HG03060 (cell line): ENCODE measurements around the gene AFF2.

Experiments used
- ATAC-seq: cut with Tn5 transposase; IDR thresholded peaks from one replicate; pipeline ENCODE4 v1.9.1; 2021; ENCODE audit warnings: low read depth, moderate number of reproducible peaks; ENCODE audit not compliant: unreplicated experiment

Gene AFF2

GRCh38 chrX:148713981-148714380, 213.6 kb downstream of the AFF2 start:
- ATAC-seq = no peak

- ATAC-seq = no peak
Measured at GRCh38 chrX:148715361-148715760, 214.9 kb downstream of the AFF2 start.

GRCh38 chrX:148722966-148723365, 222.5 kb downstream of the AFF2 start:
- ATAC-seq = no peak

- no peak for ATAC-seq
Measured at GRCh38 chrX:148723551-148723950, 223.1 kb downstream of the AFF2 start.

- no peak for ATAC-seq
Measured at GRCh38 chrX:148728901-148729300, 228.5 kb downstream of the AFF2 start.

- ATAC-seq = no peak
Measured at GRCh38 chrX:148732743-148733142, 232.3 kb downstream of the AFF2 start.

GRCh38 chrX:148741441-148741840, 241.0 kb downstream of the AFF2 start:
- no peak for ATAC-seq

GRCh38 chrX:148755111-148755510, 254.7 kb downstream of the AFF2 start:
- no peak for ATAC-seq

GRCh38 chrX:148763896-148764295, 263.5 kb downstream of the AFF2 start:
- ATAC-seq = no peak

- no peak for ATAC-seq
Measured at GRCh38 chrX:148768296-148768695, 267.9 kb downstream of the AFF2 start.

- ATAC-seq = no peak
Measured at GRCh38 chrX:148771440-148771839, 271.0 kb downstream of the AFF2 start.

- no peak for ATAC-seq
Measured at GRCh38 chrX:148774276-148774675, 273.9 kb downstream of the AFF2 start.

- ATAC-seq = no peak
Measured at GRCh38 chrX:148784137-148784536, 283.7 kb downstream of the AFF2 start.

- ATAC-seq = peak; percentile 82
Measured at GRCh38 chrX:148784856-148785255, 284.4 kb downstream of the AFF2 start.

- ATAC-seq = peak; percentile 25
Measured at GRCh38 chrX:148785256-148785655, 284.8 kb downstream of the AFF2 start.

GRCh38 chrX:148788449-148788848, 288.0 kb downstream of the AFF2 start:
- no peak for ATAC-seq

GRCh38 chrX:148794350-148794749, 293.9 kb downstream of the AFF2 start:
- no peak for ATAC-seq

GRCh38 chrX:148804579-148805355, 304.4 kb downstream of the AFF2 start:
- ATAC-seq = no peak

- ATAC-seq = no peak
Measured at GRCh38 chrX:148806145-148806870, 305.9 kb downstream of the AFF2 start.

- no peak for ATAC-seq
Measured at GRCh38 chrX:148808833-148809232, 308.4 kb downstream of the AFF2 start.

GRCh38 chrX:148811236-148811635, 310.8 kb downstream of the AFF2 start:
- no peak for ATAC-seq

- no peak for ATAC-seq
Measured at GRCh38 chrX:148813422-148813821, 313.0 kb downstream of the AFF2 start.
